DOHH2 (cell line): ENCODE data around the gene MPPED1.

Experiments
- CTCF ChIP-seq: fragments of 200-600 bp; sonication (generic); IDR thresholded peaks from one replicate; pipeline ENCODE4 v1.5.1; 2014; ENCODE audit warnings: antibody characterized with exemption, mild to moderate bottlenecking, low read depth, low read length; ENCODE audit not compliant: poor library complexity, severe bottlenecking
- EZH2phosphoT487 ChIP-seq: fragments of 200-600 bp; sonication (generic); IDR thresholded peaks from 2 replicates; pipeline ENCODE4 v1.6.1; 2017; ENCODE audit warnings: borderline replicate concordance, mild to moderate bottlenecking, antibody characterized with exemption, low read length, moderate library complexity, mixed read lengths

GRCh38 chr22:43541462-43542407, 129.9 kb downstream of the MPPED1 start:
- TF ChIP-seq CTCF (no peak), EZH2phosphoT487 (no peak)
